Stimulated activated CD4-positive, alpha-beta T cell treated with anti-CD3 and anti-CD28 coated beads, Interleukin-1b, Interleukin-23, amount 100 ng/mL, for 48 hours (primary cell): Measurements from ENCODE around the gene NOVA2.
A peak's percentile ranks its signal among the peaks of the same experiment; 100 is the strongest.

ENCODE experiments used
- DNase-seq: peaks from one replicate; pipeline ENCODE4 v3.0.0-alpha.2; 2020

Gene NOVA2

DNA sequence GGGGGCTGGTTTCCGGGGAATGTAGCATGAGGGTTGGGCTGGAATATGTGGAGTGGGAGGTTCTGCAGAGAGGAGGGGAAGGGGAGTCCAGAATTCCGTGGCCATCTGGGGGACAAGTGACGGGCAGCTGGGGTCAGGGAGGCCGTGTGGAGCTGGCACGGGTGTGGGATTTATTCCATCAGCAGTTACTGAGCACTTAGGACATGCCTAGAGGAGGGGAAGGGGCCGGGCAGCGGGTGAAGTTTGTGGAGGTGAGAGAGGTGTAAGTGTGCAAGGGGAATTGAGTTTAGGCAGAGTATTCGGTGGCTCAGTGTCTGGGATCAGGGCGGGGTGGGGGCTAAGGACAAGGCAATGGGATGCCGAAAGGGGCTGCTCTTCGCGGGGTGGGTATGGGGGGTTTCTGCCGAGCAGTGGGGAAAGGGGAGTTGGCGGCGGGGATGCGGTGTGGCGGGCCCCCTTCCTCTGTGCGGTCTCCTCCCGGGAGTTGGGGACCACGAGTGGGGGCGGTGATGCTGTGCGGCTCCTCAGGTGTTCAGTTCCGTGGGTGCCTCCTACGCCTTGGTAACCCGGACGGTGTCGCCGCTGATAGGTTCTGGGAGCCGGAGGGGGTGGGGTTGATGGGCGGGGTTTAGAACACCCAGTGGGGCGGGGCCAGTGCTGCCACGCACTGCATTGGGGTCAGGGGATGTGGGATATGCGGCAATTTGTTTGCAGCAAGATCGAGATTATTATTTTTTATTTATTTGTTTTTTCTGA is 27.0 kb upstream of the NOVA2 start:
- peak; percentile 61 for DNase-seq

DNA sequence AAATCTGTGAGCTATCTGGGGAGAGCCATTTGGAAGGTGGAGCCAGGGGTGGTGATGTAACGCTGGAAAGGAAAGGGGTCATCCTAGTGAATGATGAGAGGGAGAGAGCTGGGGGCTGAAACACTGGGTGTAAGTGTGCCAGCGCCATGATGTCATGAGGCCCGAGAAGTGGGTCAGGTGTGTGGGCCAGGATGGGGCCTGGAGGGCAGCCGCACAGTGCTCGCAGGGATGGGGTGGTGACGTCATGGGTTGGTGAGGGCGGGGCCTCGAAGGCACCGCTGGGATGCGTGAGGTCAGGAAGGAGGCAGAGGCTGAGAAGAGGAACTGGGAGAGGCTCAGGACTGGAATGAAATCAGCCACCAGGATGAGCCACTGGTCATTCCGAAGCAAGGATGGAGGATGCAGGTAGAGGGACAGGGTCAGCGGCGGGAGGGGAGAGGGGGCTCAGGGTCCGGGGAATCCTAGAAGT is 26.0 kb upstream of the NOVA2 start:
- DNase-seq, result peak; percentile 18

DNA sequence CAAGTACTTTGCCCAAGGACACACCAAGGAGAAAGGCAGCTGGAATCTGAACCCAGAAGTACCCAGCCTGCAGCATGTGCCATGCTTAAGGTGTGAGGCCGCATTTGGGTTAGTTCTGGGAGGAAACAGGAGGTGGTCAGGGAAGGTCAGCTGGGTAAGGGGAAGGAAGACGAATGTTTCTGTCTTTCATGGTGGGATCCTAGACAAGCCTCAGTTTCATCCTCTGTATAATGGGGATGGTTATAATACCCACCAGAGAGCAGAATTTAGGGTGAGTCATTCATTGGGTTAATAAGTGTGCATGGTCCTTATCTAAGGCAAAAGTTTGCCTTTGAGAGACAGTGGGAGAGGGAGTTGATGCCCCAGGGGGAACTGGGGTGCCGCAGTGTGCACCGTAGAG is 25.2 kb upstream of the NOVA2 start:
- DNase-seq, result no peak

DNA sequence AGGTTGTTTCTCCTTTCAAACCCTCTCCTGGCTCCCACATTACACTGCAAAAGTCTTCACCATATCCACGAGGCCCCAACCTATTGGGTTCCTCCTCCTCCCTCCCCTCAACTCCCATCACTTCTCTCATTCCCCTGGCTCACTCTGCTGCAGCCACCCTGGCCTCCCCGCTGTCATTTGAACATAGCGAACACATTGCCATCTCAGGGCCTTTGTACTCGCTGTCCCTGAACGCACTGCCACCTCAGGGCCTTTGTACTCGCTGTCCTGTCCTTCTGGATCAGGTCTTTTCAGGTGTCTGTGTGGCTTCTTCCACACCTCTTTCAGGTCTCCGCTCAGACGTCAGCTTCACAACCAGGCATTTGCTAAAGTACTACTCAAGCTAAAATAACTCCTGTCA is 23.3 kb upstream of the NOVA2 start:
- no peak for DNase-seq

DNA sequence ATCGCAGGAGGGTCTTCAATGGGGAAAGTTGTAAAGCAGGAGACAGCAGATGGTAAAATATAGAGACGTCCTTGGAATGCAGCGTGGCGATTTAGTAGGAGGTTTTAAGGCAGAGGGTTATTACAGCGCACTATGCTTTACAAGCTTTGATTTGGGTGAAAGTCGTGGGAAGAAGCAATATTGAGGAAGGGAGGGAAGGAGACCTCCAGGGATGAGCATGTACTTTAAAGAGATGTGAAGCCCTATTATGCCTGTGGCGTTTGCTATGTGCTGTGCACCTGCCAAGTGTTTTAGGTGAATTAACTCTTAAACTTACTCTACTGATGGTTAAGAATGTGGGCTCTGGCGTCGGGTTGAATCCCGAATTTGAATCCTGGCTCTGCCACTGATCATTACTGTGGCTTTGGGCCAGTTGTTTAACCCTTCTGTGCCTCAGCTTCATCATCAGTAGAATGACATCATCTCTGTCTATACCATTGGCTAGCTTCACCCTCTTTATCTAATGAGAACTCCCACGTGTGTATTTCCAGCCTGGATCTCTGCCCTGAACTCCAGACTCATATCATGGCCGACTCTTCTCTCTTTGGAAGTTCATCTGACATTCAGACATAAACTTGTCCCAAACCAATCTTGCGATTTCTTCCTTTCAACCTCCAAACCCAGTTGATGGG is 22.2 kb upstream of the NOVA2 start:
- no peak for DNase-seq

DNA sequence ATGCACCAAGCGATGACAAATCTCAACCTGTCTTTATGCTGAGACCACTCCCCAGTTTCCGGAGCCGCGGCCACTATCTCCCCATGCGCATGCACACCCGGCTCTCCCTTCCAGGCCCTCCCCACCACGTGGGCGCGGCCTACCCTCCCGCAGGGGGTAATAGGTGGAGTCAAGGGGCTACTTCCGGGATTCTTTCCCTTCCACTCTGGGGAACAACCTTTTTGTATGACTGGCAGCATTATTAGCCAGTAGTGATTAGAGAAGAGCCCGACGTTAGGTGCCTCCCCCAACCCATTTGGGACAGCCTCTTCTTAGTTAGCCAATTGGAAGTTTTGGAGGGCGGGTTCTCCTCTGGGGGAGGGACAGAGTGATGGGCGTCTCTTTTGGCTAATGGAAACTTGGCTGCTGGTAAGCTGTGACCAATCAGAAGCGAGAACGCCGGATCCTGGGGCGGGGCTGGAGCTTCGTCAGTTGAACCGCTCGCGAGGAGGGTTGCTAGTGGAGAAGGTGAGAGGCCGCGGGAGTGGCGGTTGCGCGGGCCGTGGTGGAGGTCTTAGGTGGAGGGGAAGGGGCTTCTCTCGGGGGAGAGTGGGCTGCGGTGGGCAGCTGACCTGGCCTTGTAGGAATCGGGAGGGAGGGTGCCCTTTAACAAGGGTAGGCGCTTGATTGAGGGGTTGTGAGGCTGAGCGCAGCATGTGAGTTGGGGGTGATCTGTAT is 21.5 kb upstream of the NOVA2 start, which contains the start of gene CCDC61:
Gene CCDC61, plus strand, starts transcription at position 470 of the 717 bp plus-strand sequence. CDS start 7,552 bp downstream, outside the sequence.
- peak; percentile 95 for DNase-seq

DNA sequence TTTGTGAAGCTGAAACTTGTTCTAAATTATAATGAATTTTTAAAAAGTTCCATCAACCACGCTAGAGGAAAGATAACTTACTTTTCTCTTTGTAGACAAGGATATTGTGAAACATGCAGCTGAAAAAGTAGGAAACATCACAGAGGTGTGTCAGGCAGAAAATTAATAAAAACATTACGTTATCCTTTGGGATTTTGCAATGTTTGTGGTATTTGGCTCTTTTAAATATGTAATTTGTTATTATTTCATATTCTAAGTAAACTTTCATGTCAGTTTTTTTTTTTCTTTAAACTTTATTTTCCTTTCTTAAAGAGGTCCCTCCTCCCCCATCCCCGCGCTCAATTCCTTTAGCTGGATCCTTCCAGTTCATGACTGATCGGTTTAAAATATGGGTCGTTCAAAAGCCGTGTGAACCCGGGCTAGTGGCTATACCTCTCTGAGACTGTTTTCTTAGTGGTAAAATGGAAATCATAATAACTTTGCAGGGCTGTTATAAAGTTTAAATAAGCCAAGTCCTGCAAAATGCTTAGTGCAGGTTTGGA is 20.9 kb upstream of the NOVA2 start:
- DNase-seq, result no peak

DNA sequence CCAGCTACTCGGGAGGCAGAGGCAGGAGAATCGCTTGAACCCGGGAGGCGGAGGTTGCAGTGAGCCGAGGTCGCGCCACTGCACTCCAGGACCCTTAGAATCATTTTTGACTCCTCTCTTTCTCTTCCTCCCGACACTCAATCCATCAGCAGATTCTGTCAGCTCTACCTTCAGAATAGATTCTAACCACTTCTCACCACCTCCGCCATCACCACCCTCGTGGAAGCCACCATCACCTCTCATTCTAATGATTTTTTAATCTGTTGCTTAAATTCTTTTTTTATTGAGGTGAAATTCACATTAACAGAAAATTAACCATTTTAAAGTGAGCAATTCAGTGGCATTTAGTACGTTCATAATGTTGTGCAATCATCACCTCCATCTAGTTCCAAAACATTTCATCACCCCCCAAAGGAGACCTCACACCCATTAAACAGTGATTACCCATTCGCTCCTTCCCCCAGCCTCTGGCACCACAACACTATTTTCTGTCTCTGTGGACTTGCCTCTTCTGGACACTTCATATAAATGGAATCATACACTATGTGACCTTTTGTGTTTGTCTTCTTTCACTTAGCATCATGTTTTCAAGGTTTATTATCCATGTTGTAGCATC is 16.6 kb upstream of the NOVA2 start:
- no peak for DNase-seq

DNA sequence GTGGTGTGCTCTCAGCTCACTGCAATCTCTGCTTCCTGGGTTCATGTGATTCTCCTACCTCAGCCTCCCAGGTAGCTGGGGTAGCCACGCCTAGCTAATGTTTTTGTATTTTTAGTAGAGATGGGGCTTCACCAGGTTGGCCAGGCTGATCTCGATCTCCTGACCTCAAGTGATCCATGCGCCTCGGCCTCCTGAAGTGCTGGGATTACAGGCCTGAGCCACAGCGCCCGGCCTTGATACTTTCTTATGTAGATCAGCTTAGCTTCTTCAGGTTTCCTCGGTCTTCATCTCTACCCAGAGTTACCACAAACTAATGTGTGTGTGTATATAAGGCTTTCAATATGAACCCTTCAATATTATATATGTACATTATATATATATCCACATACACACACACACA is 11.7 kb upstream of the NOVA2 start:
- DNase-seq, result no peak

DNA sequence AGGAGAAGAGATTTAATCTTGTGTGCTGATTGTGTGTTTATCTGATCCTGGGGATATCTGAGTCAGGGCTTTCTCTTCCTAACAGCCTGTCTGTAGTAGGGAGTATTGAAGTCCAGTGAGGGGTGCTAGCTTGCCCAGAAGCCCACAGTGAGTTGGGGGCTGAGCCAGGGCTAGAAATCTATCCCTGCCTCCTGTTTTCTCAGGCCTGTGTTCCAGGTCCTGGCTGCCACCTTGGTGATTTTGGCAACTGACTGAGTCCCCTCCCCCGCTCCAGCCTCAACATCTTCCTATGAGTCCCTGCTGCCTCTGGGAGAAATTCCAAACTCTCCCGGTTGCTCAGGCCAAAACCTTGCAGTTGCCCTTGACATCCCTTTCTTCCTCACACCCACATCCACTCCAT is 7.7 kb upstream of the NOVA2 start:
- no peak for DNase-seq

DNA sequence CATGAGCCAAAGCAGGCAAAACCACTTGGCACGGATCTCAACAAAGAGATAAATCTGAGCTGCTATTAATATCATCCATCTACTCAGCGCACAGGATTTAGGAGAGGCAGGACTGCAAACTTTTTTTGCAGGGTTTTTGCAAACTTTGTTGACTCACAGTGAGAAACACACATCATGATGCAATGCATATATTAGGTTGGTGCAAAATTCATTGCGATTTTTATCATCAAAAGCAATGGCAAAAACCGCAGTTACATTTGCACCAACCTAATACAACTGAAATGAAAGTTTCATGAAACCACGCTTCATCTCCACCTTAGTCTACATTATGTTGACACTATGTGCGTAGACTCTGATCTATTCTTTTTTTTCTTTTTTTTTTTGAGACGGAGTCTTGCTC is 4.5 kb upstream of the NOVA2 start:
- no peak for DNase-seq

DNA sequence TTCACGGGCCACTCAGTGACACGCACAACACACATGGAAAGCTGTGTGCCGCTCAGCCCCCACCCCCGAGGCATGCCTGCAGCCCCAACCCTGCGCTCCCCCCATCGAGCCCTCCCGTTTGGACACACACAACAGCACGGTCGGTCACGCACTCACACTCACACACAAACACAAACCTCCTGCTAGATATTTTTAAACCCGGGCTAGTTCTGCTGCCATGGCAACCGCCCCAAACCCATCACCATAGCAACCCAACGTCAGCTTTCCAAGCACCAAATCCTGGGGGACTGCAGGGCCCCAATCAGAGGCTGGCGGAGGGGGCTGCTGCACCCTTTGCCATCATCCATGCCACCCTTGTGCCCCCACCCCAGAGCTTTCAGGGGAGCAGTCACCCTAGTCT is 2.5 kb upstream of the NOVA2 start:
- DNase-seq, result no peak

DNA sequence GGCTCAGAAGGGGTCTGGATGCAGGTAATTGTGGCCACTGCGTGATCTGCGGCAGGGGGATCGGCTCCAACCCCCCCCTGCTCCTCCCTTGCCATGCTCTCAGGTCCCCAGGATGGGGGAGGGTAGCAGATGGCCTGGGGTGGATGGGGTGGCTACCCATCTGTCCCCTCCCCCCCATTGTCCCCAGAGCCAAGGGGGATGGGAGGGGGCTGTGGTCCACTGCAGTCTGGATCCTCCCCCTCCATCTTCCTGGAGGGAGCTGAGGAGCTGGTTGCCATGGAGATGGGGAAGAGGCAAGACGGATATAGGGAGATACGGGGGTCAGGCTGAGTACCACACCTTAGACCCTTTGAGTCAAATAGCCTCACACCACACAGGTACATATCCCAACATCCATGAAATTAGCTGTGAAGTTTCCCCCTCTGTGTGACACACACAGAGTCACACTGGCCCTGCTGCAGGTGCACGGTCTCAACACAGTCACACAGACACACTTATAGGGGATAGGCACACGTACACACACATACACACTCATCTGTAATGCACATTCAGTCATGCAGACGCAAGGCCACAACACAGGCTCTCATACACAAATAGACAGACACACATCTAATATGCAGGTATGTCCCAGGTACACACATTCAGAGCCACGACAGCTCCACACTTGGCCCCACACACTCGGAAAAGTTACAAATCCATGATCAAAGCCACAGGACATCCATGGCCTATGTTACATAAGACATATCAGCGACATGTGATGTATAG is 1.8 kb upstream of the NOVA2 start:
- no peak for DNase-seq

DNA sequence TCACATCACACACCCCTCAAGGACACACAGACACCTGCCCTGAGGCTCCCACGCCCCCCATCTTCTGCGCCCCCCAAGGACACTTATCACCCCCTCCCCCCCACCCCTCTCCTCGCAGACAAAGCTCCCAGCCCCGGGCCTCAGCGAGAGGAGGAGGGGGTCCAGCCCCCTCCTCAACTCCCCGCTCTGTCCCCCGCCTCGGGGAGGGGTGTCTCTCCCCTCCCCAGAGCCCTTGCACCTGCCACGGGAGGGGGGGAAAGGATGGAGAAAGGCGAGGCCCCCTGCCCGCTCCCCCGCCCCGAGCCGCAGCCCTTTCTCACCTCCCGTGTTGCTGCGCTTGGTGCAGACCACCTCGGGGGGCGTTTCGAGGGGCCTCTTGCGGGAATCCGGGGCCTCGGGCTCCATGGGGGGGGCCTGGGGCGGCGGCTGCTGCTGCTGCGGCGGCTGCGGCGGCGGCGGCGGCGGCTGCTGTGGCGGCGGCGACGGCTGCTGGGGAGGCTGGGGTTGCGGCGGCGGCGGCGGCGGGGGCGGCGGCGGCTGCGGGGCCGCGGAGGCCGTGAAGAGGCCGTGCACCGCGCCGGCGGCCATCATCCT is 621 bp downstream of the NOVA2 start:
- no peak for DNase-seq

DNA sequence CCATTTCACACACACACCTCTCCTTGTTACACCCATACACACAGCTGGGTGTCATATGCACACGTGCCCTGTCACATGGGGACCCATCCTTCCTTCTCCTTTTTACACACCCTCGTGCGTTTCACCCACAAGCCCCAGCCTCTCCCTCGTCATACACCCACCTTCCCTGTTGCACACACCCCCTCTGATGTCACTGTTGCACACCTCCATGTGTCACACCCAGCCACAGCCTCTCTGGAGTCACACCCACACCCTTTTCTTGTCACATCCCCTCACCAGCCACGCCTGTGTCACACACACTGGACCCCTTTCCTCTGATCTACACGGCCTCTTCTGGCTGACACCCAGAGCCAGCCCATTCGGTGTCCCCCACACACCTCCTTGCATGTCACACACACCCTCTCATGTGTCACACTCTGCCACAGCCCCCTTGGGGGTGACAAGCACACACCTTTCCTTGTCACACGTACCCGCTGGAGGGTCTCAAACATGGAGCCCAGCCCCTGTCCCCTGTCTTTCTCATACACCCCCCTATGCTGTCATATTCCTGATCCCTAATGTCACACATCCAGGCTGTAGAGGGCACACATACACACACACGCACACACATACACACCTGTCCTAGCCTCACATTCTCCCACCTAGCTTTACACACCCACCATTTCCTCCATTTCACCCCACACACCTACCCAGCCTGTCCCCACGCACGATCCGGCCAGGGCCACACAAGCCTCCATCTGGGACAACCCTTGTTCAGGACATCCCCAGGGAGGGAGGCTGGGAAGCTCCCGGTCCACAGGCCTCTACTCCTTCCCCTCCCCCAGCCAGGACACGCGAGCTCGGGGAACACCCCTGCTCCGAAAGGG is 1.4 kb downstream of the NOVA2 start:
- DNase-seq, result peak; percentile 40

DNA sequence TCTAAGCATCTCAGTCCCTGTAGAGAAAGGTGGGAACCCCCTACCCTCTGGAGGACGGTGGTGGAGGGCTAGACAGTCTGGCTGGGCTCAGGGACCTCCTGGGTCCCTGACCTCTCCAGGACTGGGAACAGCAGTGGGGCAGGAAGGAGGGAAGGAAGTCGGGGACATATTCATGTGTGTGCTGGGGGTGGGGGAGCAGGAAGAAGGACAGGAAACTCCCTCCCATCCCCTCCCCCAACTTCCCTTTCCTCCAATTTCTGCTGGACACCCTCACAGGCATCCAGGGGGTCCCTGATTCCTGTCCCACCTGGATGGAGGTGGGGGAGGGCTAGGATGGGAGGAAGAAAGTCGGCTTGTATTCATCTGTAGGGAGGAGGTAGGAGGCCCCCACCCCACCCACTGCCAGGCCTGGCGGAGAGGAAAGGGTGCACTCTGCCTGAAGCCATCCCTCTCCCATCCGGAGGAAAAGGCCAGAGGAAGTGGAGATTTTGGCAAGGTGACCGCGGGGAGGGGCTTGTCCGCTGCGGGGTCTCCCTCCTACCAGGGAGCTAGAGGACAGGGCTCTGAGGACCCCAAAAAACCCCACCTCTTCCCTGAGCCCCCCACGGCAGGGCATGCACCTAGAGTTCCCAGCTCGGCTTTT is 2.3 kb downstream of the NOVA2 start:
- DNase-seq, result no peak

DNA sequence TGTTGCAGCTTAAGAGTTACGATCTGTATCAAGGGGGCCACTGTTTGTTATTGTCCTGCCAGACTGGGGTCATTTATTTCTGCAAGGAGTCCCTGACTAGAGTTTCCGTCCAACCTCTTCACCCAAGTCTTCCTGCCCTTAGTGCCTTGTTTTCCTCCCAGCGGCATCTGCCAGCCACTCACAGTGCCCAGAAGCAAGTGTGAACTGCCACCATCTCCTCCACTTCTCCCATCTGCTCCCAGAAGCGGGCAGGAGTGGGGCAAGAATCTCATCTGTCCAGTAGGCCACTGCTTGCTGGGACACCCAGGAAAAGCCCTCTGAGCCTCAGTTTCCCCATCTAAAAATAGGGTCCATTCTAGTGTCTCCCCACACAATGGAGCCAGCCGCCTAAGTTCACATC is 4.0 kb downstream of the NOVA2 start:
- no peak for DNase-seq

DNA sequence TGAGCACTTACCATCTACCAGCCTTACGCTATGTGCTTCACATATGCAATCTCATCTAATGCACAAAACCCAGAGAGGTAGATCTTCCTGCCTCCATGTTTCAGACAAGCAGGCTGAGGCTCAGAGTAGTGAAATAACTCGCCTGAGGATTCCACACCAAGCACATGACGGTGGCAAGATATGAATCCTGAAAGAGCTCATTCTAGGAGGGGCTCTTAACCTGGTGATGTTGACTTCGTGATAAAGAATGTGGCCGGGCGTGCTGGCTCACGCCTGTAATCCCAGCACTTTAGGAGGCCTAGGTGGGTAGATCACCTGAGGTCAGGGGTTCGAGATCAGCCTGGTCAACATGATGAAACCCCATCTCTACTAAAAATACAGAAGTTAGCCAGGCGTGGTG is 5.0 kb downstream of the NOVA2 start:
- no peak for DNase-seq

DNA sequence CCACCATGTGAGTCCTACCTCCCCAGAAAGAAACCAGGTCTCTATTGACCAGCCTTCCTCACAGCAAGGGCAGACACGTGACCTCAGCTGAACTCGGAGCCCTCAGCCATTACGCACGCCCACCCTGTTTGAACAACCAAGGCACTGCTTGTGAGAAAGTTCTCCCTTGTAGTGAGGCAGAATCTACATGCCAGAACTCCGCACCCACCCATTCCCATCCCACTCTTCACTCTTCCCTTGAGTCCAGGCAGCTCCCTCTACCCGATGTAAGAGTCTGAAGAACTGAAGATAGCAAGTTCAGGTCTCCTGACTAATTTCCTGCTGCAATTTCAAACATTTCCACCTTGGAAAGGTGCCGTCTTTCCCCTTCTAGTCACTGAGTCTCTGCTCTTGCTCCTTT is 6.4 kb downstream of the NOVA2 start:
- DNase-seq, result no peak

DNA sequence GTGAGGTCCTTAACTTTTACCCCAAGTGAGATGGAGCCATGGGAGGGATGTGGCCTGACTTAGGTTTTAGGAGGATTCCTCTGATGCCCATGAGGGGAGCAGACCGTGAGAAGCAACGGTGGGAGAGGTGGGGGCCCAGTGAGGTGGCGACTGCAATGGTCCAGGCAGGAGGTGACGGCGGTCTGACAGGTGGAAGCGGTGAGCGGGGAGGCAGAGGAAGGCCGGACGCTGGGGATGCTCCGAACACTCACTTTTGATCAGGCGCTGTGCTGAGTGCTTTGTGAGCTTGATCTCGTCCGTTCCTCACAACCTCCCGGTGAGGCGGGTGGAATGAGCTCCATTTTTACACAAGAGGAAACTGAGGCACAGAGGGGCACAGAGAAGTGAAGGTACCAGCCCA is 11.6 kb downstream of the NOVA2 start:
- DNase-seq, result no peak
